K562 (cell line): ENCODE results near the gene UMODL1. TPM values are rescaled to one million over a fixed set of nuclear protein-coding genes. Genes with fewer than 3 reads are reported as not detected.

Source experiments
- ATAC-seq: fragments of 200-7000 bp; cut with Tn5 transposase; 3 replicates; pipeline ENCODE4 v1.9.1; 2020; ENCODE audit warnings: moderate library complexity
- BruUV-seq: library from RNA; stranded (reverse); fragments of 400-500 nt; replicated peaks from 2 replicates; lab custom pipeline; 2021; lab: Mats Ljungman, UMichigan
- CTCF ChIA-PET: fragments of 300-600 bp; formaldehyde crosslinking; extraction: SDS; loops from one replicate; lab custom pipeline; 2021; ENCODE audit warnings: low intra/inter-chr PET ratio; lab: Yijun Ruan, JAX
- POLR2A ChIA-PET: fragments of 300-600, 350-650 bp; sonication (Branson Sonifier 250); formaldehyde crosslinking; extraction: SDS; loops from one replicate; lab custom pipeline; 2021; ENCODE audit warnings: antibody characterized with exemption, inconsistent platforms; lab: Yijun Ruan, JAX
- DNase-seq, 4 experiments: peaks; one replicate each; pipeline versions ENCODE4 v3.0.0 to v3.0.0-alpha.2; 2011 to 2018; ENCODE audit warnings: low spot score in 3 of 4, mixed read lengths in 3 of 4; ENCODE audit errors: extremely low read depth in 1 of 4
- FAIRE-seq: peaks from 2 replicates; lab custom pipeline; 2011; peaks lifted over from hg19 to GRCh38; lab: Jason Lieb, UNC
- H2AFZ ChIP-seq: 2 replicates; pipeline ENCODE4 v1.6.0; 2011; ENCODE audit warnings: low read depth, low read length, control low read depth, inconsistent platforms
- H3K27ac ChIP-seq: fragments of 200-600 bp; 3 replicates; pipeline ENCODE4 v1.8.0; 2011; ENCODE audit warnings: low read depth, mild to moderate bottlenecking, control low read depth, inconsistent platforms, low read length, moderate library complexity, mixed read lengths; ENCODE audit errors: extremely low read depth
- H3K27me3 ChIP-seq, 2 experiments: fragments of 300-600 bp in 1 of 2; 2 replicates in 1 of 2; 3 replicates in 1 of 2; pipeline versions ENCODE4 v1.6.0 to v1.8.0; 2011; ENCODE audit warnings: inconsistent platforms in 2 of 2, low read length in 2 of 2, mild to moderate bottlenecking in 1 of 2, mixed read lengths in 1 of 2, moderate library complexity in 1 of 2; ENCODE audit not compliant: control insufficient read depth in 2 of 2, insufficient read depth in 2 of 2
- H3K36me3 ChIP-seq: fragments of 300-600 bp; 3 replicates; pipeline ENCODE4 v1.8.0; 2011; ENCODE audit warnings: mild to moderate bottlenecking, low read length, inconsistent platforms; ENCODE audit not compliant: control insufficient read depth, insufficient read depth
- H3K4me1 ChIP-seq, 2 experiments: fragments of 200-600 bp in 1 of 2; replicated peaks in 1 of 2; 2 replicates in 1 of 2; 3 replicates in 1 of 2; pipeline versions ENCODE4 v1.5.1 to v1.8.0; 2011; ENCODE audit warnings: inconsistent platforms in 2 of 2, low read length in 2 of 2, mild to moderate bottlenecking in 1 of 2, mixed read lengths in 1 of 2, moderate library complexity in 1 of 2; ENCODE audit not compliant: control insufficient read depth in 2 of 2, insufficient read depth in 2 of 2
- H3K4me2 ChIP-seq: 2 replicates; pipeline ENCODE4 v1.6.1; 2011; ENCODE audit warnings: low read length, control low read depth, inconsistent platforms, mixed read lengths; ENCODE audit not compliant: insufficient read depth
- H3K4me3 ChIP-seq: fragments of 200-600 bp; sonication (generic), shearing (Covaris generic); 2 replicates; pipeline ENCODE4 v1.5.1; 2016; ENCODE audit warnings: control low read depth, inconsistent platforms
- H3K79me2 ChIP-seq: fragments of 200-600 bp; 3 replicates; pipeline ENCODE4 v1.8.0; 2011; ENCODE audit warnings: low read length, inconsistent platforms; ENCODE audit not compliant: control insufficient read depth, insufficient read depth
- H3K9ac ChIP-seq, 2 experiments: 2 replicates each; pipeline versions ENCODE4 v1.6.0 to v1.6.1; 2011; ENCODE audit warnings: low read depth in 2 of 2, low read length in 2 of 2, control low read depth in 1 of 2, inconsistent platforms in 1 of 2, mild to moderate bottlenecking in 1 of 2, mixed read lengths in 1 of 2; ENCODE audit not compliant: insufficient read depth in 1 of 2
- H3K9me1 ChIP-seq: one replicate; pipeline ENCODE4 v1.6.0; 2011; ENCODE audit warnings: inconsistent platforms, mild to moderate bottlenecking, low read length, moderate library complexity; ENCODE audit not compliant: control insufficient read depth, insufficient read depth
- H3K9me3 ChIP-seq: replicated peaks from 2 replicates; pipeline ENCODE4 v1.5.1; 2011; ENCODE audit warnings: low read depth, low read length, inconsistent platforms; ENCODE audit not compliant: control insufficient read depth, insufficient read depth
- H4K20me1 ChIP-seq: replicated peaks from 2 replicates; pipeline ENCODE4 v1.6.1; 2011; ENCODE audit warnings: low read length, inconsistent platforms, mixed read lengths; ENCODE audit not compliant: control insufficient read depth, insufficient read depth
- ARID1B ChIP-seq: fragments of 450-650 bp; IDR thresholded peaks from 2 replicates; pipeline ENCODE4 v1.6.1; 2016; ENCODE audit warnings: antibody characterized with exemption, mild to moderate bottlenecking, inconsistent platforms
- CREB3L1 ChIP-seq: fragments of 450-650 bp; IDR thresholded peaks from 2 replicates; pipeline ENCODE4 v1.6.1; 2014; ENCODE audit warnings: low read depth, mild to moderate bottlenecking, moderate library complexity, borderline replicate concordance
- GATAD2B ChIP-seq: fragments of 450-650 bp; IDR thresholded peaks from 2 replicates; pipeline ENCODE4 v1.6.1; 2017; ENCODE audit warnings: mild to moderate bottlenecking, borderline replicate concordance
- HNRNPK ChIP-seq: fragments of 200-400 bp; formaldehyde crosslinking; IDR thresholded peaks from one replicate; pipeline ENCODE4 v1.6.1; 2018; ENCODE audit warnings: mild to moderate bottlenecking, low read depth, low read length; ENCODE audit not compliant: poor library complexity, severe bottlenecking
- MECOM ChIP-seq: fragments of 250-450 bp; sonication (Bioruptor Pico); IDR thresholded peaks from 2 replicates; pipeline ENCODE4 v1.8.0; 2022; ENCODE audit warnings: inconsistent platforms
- RERE ChIP-seq: sonication (generic); formaldehyde crosslinking; IDR thresholded peaks from 2 replicates; pipeline ENCODE4 v1.8.0; 2023; ENCODE audit warnings: missing genetic modification reagents, mild to moderate bottlenecking, borderline replicate concordance
- RFX1 ChIP-seq: fragments of 450-650 bp; IDR thresholded peaks from 2 replicates; pipeline ENCODE4 v1.6.1; 2016; ENCODE audit warnings: mild to moderate bottlenecking, moderate library complexity
- SAP30 ChIP-seq: fragments of 200-600 bp; sonication (generic); IDR thresholded peaks from 2 replicates; pipeline ENCODE4 v1.6.1; 2012; ENCODE audit warnings: borderline replicate concordance, low read depth, mild to moderate bottlenecking, moderate library complexity, low read length, control low read depth, inconsistent platforms; ENCODE audit not compliant: insufficient read depth, poor library complexity, severe bottlenecking
- SP1 ChIP-seq: sonication (generic); formaldehyde crosslinking; IDR thresholded peaks from 2 replicates; pipeline ENCODE4 v1.8.1; 2022; ENCODE audit warnings: mild to moderate bottlenecking, missing genetic modification reagents
- whole genome bisulfite sequencing: fragments of 100-300 bp; shearing (Covaris generic); methylation state at CpG from one replicate; pipeline ENCODE4 v1.1.6; 2016; ENCODE audit warnings: low coverage, mixed read lengths; ENCODE audit not compliant: insufficient coverage; ENCODE audit errors: missing lambda C conversion rate; 5-methylcytosine and 5-hydroxymethylcytosine counted together
- in situ Hi-C: fragments of 300-500 bp; cut with MboI; formaldehyde crosslinking; loops from 4 replicates; pipeline ENCODE4 v1.15.0; 2018; ENCODE audit warnings: inconsistent platforms, mixed read lengths
- intact Hi-C: fragments of 100-400 bp; cut with micrococcal nuclease; formaldehyde crosslinking; loops from 2 replicates; pipeline ENCODE4 v1.14.2; 2022
- polyA plus RNA-seq, 8 experiments: library from polyadenylated mRNA; depleted of rRNA in 4 of 8; stranded (reverse) in 5 of 8; unstranded in 3 of 8; fragments of >200 nt; fragmentation: Nextera tagmentation in 2 of 8; fragmentation: Illumina TruSeq in 1 of 8; extraction: Ambion mirVana in 2 of 8; extraction: Trizol in 1 of 8; gene quantifications; 2 replicates each; pipeline versions ENCODE4 v1.2.1 to v1.2.3, GENCODE V29; 2011 to 2014; ENCODE audit warnings: inconsistent platforms in 1 of 8, missing spikeins in 1 of 8
- total RNA-seq, 7 experiments: library from RNA; depleted of rRNA in 6 of 7; stranded (reverse); fragments of >200 nt in 6 of 7; fragmentation: Illumina TruSeq in 2 of 7; extraction: Trizol in 2 of 7; gene quantifications; 2 replicates each; pipeline versions ENCODE4 v1.2.1 to v1.2.3, GENCODE V29; 2011 to 2021; ENCODE audit warnings: low replicate concordance in 1 of 7

Gene UMODL1
- total and polyA plus RNA-seq, 9 of the 15 experiments (the other 6 are each of a cell fraction or from before 2014, with no cell fraction given) = not detected

GRCh38 chr21:42086969-42087368 lies 15.9 kb downstream of the UMODL1 start:
- Histone ChIP-seq H3K9me1 (no peaks in the 10 kb centered on the region), H3K4me1 (peaks cover 0 to 6% of the 10 kb centered on the region in 2 experiments; a peak in 1 of 5 replicates), H3K9ac (no peak overlapping the region), H3K79me2 (no peaks in the 10 kb centered on the region), H3K4me3 (no peak overlapping the region), H3K9me3 (no peaks in the 10 kb centered on the region), H3K36me3 (no peaks in the 10 kb centered on the region), H3K4me2 (no peak overlapping the region)
- ATAC-seq (no peak), FAIRE-seq (no peak), DNase-seq (no peak)
- BruUV-seq = no TSS peak
- TF ChIP-seq MECOM (no peak), HNRNPK (no peak), RFX1 (no peak), SAP30 (no peak), GATAD2B (no peak)
- TF ChIP-seq, all 486 proteins: peak for 0
- in situ Hi-C loops = no loop called here
- intact Hi-C loops = loop anchor here (10.0 kb wide), 1 partner anchor 62 kb away; no protein-coding TSS in a partner anchor
- Histone ChIP-seq H3K27ac (no peak overlapping the region), H3K27me3 (peaks cover 68 to 93% of the 10 kb centered on the region in 2 experiments), H2AFZ (no peak overlapping the region), H4K20me1 (peaks cover 5% of the 10 kb centered on the region; the same call in 1 of the 2 replicates)
- whole genome bisulfite sequencing = 10% methylated on average over 7 of the region's 7 CpGs
- POLR2A ChIA-PET = no interaction called here
- CTCF ChIA-PET = no interaction called here

- Histone ChIP-seq H3K36me3 (no peaks in the 10 kb centered on the region), H3K4me3 (no peak overlapping the region), H3K4me1 (peaks cover 0 to 6% of the 10 kb centered on the region in 2 experiments; a peak in 1 of 5 replicates), H4K20me1 (peaks cover 3% of the 10 kb centered on the region; the same call in 1 of the 2 replicates), H3K9ac (no peak overlapping the region), H3K9me3 (no peaks in the 10 kb centered on the region), H3K9me1 (no peaks in the 10 kb centered on the region), H3K79me2 (no peaks in the 10 kb centered on the region), H3K4me2 (no peak overlapping the region), H2AFZ (no peak overlapping the region), H3K27me3 (peaks cover 64 to 90% of the 10 kb centered on the region in 2 experiments), H3K27ac (no peak overlapping the region)
- peak; percentile 42 for ATAC-seq
- CTCF ChIA-PET = no interaction called here
- no peak for FAIRE-seq
- intact Hi-C loops = loop anchor here (10.0 kb wide), 1 partner anchor 63 kb away; no protein-coding TSS in a partner anchor
- DNase-seq = no peak
- WGBS = 1% methylated on average over 14 of the region's 14 CpGs
- no TSS peak for BruUV-seq
- in situ Hi-C loops = no loop called here
- POLR2A ChIA-PET = interaction anchor here (0.8 kb wide), 1 partner anchor 140 kb away, joined by 3 read pairs; no protein-coding TSS in a partner anchor
- TF ChIP-seq SP1 (CRISPR knock-in tag) (no peak), RERE (CRISPR knock-in tag) (no peak), ARID1B (no peak), CREB3L1 (no peak)
Measured at GRCh38 chr21:42088148-42088547, 17.0 kb downstream of the UMODL1 start.
